ENCODE results near the gene TSPEAR. TPM values are rescaled to one million over a fixed set of nuclear protein-coding genes. Genes with fewer than 3 reads are reported as not detected.
A peak's percentile ranks its signal among the peaks of the same experiment; 100 is the strongest.

The TSPEAR gene
- total RNA-seq, 1 donor from 2014 or later: not detected

DNA sequence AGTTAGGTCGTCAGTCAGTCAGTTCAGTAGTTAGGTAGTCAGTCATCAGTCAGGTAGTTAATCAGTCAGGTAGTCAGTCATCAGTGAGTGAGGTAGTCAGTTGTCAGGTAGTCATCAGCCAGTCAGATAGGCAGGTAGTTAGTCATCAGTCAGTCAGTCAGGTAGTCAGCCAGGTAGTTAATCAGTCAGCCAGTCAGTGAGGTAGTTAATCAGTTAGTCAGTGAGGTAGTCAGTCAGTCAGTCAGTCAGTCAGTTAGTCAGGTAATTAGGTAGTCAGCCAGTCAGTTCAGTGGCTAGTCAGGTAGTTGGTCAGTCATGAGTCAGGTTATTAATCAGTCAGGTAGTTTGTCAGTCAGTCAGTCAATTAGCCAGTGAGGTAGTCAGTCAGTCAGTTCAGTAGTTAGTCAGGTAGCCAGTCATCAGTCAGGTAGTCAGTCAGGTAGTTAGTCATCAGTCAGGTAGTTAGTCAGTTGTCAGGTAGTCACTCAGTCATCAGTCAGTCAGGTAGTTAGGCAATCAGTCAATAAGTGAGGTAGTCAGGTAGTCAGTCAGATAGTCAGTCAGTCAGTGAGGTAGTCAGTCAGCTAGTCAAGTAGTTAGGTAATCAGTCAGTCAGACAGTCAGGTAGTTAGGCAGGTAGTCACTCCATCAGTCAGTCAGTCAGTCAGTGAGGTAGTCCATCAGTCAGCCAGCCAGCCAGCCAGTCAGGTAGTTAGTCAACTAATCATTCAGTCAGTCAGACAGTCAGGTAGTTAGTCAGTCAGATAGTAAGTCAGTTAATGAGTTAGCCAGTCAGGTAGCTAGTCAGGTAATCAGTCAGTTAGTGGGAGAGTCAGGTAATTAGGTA, 187.6 kb downstream of the TSPEAR start:
- no peak for DNase-seq
- no peak overlapping the region for H3K27ac Mint-ChIP-seq (ENCODE audit: unreplicated experiment)
- peaks cover 5% of the 10 kb centered on the region for H3K27me3 Mint-ChIP-seq (ENCODE audit: unreplicated experiment)
- H3K4me1 Mint-ChIP-seq (ENCODE audit: low read depth, unreplicated experiment): no peaks in the 10 kb centered on the region
- no peaks in the 10 kb centered on the region for H3K36me3 Mint-ChIP-seq (ENCODE audit: unreplicated experiment)
- H3K9me3 Mint-ChIP-seq (ENCODE audit: unreplicated experiment): peaks cover 7% of the 10 kb centered on the region
- TF ChIP-seq, protein P1, sequence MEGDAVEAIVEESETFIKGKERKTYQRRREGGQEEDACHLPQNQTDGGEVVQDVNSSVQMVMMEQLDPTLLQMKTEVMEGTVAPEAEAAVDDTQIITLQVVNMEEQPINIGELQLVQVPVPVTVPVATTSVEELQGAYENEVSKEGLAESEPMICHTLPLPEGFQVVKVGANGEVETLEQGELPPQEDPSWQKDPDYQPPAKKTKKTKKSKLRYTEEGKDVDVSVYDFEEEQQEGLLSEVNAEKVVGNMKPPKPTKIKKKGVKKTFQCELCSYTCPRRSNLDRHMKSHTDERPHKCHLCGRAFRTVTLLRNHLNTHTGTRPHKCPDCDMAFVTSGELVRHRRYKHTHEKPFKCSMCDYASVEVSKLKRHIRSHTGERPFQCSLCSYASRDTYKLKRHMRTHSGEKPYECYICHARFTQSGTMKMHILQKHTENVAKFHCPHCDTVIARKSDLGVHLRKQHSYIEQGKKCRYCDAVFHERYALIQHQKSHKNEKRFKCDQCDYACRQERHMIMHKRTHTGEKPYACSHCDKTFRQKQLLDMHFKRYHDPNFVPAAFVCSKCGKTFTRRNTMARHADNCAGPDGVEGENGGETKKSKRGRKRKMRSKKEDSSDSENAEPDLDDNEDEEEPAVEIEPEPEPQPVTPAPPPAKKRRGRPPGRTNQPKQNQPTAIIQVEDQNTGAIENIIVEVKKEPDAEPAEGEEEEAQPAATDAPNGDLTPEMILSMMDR (IDR thresholded peaks at IDR 0.05; ENCODE audit: partially characterized antibody, unreplicated experiment): no peak
- H3K4me3 Mint-ChIP-seq (ENCODE audit: unreplicated experiment): no peak overlapping the region

DNA sequence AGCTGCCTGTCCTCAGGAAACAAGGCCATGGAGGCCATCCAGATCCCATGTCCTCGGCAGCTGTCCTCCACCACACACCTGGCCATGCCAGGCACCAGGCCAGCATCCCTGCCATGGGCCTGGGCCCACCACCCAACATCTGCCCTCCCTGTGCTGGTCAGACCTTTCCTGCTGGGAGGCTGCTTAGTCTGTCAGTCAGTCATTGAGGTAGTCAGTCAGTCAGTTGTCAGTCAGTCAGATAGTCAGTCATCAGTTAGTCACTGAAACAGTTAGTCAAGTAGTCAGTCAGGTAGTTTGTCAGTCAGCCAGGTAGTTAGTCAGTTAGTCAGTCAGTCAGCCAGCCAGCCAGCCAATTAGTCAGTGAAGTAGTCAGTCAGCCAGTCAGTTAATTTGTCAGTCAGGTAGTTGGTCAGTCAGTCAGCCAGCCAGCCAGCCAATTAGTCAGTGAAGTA, 188.6 kb downstream of the TSPEAR start:
- Mint-ChIP-seq H3K36me3 (ENCODE audit: unreplicated experiment) (no peaks in the 10 kb centered on the region), H3K4me1 (ENCODE audit: low read depth, unreplicated experiment) (no peaks in the 10 kb centered on the region), H3K27me3 (ENCODE audit: unreplicated experiment) (peaks cover 5% of the 10 kb centered on the region), H3K27ac (ENCODE audit: unreplicated experiment) (no peak overlapping the region), H3K9me3 (ENCODE audit: unreplicated experiment) (peaks cover 9% of the 10 kb centered on the region), H3K4me3 (ENCODE audit: unreplicated experiment) (no peak overlapping the region)
- TF ChIP-seq, protein P1 (IDR thresholded peaks at IDR 0.05; ENCODE audit: partially characterized antibody, unreplicated experiment): no peak
- DNase-seq: peak; percentile 28

DNA sequence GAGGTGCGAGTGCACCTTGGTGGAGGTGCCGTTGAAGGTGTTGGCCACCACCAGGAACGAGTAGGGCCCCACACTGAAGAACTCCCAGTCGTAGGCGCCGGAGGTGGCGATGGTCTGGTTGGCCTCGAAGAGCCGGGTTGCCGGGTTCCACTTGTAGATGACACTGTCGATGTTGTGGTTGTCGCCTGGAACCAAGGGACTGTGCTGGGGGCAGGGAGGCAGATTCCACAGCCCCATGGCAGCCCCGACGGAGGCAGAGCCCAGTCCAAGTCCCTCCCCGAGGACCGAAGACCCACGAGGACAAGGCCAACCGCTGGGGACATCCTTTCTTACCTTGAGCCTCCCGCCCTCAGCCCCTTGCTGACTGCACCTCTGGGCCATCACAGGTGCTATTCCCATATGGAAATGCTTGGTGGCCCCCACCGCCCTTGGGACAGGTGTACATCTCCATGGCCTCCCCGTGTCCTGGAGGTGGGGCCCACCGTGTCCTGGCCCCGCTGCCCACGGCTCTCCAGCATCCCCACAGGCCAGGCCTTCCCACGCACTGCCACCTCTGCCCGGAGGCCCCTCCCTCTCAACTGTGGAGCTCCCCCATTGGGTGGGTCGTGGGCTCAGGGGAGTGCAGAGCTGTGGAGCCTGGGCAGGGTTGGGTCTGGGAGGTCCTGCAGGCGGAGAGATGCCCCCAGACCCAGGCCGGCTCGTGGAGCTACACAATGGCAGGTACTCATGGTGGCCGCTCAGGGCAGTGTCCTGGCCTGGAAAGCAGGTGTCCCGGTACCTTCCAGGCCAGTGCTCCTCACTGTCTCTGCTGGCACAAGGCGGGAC, 189.2 kb downstream of the TSPEAR start:
- no peak overlapping the region for H3K27ac Mint-ChIP-seq (ENCODE audit: unreplicated experiment)

DNA sequence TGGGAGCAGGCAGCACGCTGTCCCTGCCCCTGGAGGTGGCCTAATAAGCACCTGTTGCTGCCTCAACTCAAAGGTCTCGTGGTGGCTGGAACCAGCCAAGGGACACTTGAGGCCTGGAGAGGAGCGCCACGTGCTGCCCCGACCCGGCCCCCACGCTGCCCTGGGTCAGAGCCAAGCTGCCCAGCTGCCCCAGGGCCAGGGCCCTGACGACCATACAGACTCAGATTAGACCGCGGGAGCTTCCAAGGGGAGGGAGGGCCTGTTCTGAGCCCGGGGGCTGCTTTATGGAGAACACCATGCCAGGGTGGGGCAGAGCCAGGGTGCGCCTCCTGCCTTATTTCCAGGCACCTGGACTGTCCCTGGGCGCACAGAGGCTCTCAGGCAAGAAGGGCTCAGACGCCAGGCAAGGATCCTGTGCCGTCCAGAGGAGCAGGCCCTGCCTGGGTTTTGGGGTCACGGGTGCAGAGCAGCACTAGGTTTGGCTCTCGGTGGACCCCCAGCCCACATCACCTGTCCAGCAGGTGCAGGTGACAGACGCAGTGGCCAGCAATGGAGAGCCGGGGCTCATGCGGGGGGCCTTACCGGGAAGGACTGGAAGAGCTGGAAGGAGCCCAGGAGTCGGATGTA, 190.0 kb downstream of the TSPEAR start:
- no peaks in the 10 kb centered on the region for H3K4me1 Mint-ChIP-seq (ENCODE audit: low read depth, unreplicated experiment)
- H3K36me3 Mint-ChIP-seq (ENCODE audit: unreplicated experiment): peaks cover 4% of the 10 kb centered on the region
- TF ChIP-seq, protein P1 (IDR thresholded peaks at IDR 0.05; ENCODE audit: partially characterized antibody, unreplicated experiment): no peak
- H3K9me3 Mint-ChIP-seq (ENCODE audit: unreplicated experiment): peaks cover 12% of the 10 kb centered on the region
- peak; percentile 12 for DNase-seq
- H3K4me3 Mint-ChIP-seq (ENCODE audit: unreplicated experiment): no peak overlapping the region
- peaks cover 4% of the 10 kb centered on the region for H3K27me3 Mint-ChIP-seq (ENCODE audit: unreplicated experiment)
- no peak overlapping the region for H3K27ac Mint-ChIP-seq (ENCODE audit: unreplicated experiment)

More for the DNA sequence above, 189.2 kb downstream of the TSPEAR start:
- DNase-seq: peak; percentile 13
- H3K27me3 Mint-ChIP-seq (ENCODE audit: unreplicated experiment): peaks cover 5% of the 10 kb centered on the region
- peaks cover under 1% of the 10 kb centered on the region for H3K36me3 Mint-ChIP-seq (ENCODE audit: unreplicated experiment)
- TF ChIP-seq, protein P1 (IDR thresholded peaks at IDR 0.05; ENCODE audit: partially characterized antibody, unreplicated experiment): no peak
- no peak overlapping the region for H3K4me3 Mint-ChIP-seq (ENCODE audit: unreplicated experiment)
- H3K4me1 Mint-ChIP-seq (ENCODE audit: low read depth, unreplicated experiment): no peaks in the 10 kb centered on the region
- H3K9me3 Mint-ChIP-seq (ENCODE audit: unreplicated experiment): peaks cover 9% of the 10 kb centered on the region
